Vagina (tissue), 2 donors: ENCODE measurements around the gene RAP1A.

Source experiments
- POLR2A ChIP-seq, 2 donors: fragments of 450-650 bp; IDR thresholded peaks; one replicate each; pipeline ENCODE4 v1.6.1; 2017; ENCODE audit warnings: antibody characterized with exemption in 2 of 2, mild to moderate bottlenecking in 2 of 2, moderate library complexity in 2 of 2
- TF ChIP-seq, protein P1 (sequence below), 3 experiments: fragments of 450-650 bp in 2 of 3; fragments of 200-600 bp in 1 of 3; sonication (generic) in 1 of 3; IDR thresholded peaks; one replicate each; pipeline ENCODE4 v1.5.1; 2017 to 2019; ENCODE audit warnings: antibody characterized with exemption in 3 of 3, mild to moderate bottlenecking in 2 of 3, moderate library complexity in 2 of 3

DNA sequence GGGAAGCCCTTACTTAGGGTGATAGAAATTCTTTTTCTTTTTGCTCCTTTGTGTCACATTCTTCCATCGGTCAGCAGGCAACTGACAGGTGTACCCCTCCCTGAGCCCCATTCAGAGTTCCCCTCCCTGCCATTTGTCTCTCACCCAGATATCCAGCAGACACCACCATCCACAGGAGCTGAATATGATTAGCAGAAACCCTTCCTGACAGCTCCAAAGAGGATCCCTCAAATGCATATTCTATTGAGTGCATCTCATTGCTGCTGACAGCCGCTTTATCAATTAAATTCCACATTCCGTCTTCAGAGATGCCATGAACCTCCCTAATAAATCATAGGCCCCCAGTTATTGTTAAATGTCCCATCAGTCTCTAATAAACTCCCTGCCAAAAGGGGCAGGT lies 130.0 kb downstream of the RAP1A start:
- no peak for TF ChIP-seq POLR2A (IDR thresholded peaks at IDR 0.05)
- TF ChIP-seq, protein P1, sequence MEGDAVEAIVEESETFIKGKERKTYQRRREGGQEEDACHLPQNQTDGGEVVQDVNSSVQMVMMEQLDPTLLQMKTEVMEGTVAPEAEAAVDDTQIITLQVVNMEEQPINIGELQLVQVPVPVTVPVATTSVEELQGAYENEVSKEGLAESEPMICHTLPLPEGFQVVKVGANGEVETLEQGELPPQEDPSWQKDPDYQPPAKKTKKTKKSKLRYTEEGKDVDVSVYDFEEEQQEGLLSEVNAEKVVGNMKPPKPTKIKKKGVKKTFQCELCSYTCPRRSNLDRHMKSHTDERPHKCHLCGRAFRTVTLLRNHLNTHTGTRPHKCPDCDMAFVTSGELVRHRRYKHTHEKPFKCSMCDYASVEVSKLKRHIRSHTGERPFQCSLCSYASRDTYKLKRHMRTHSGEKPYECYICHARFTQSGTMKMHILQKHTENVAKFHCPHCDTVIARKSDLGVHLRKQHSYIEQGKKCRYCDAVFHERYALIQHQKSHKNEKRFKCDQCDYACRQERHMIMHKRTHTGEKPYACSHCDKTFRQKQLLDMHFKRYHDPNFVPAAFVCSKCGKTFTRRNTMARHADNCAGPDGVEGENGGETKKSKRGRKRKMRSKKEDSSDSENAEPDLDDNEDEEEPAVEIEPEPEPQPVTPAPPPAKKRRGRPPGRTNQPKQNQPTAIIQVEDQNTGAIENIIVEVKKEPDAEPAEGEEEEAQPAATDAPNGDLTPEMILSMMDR (IDR thresholded peaks at IDR 0.05): no peak
